HepG2 (cell line): ENCODE measurements around the gene NUDT22. TPM values are rescaled to one million over a fixed set of nuclear protein-coding genes. Genes with fewer than 3 reads are reported as not detected.

Source experiments
- FIP1L1 ChIP-seq: fragments of 200-400 bp; formaldehyde crosslinking; IDR thresholded peaks from 2 replicates; pipeline ENCODE4 v1.6.1; 2018; ENCODE audit warnings: low read depth, mild to moderate bottlenecking, low read length, moderate library complexity, borderline replicate concordance; ENCODE audit not compliant: insufficient read depth
- HNRNPL ChIP-seq: fragments of 200-400 bp; formaldehyde crosslinking; IDR thresholded peaks from 2 replicates; pipeline ENCODE4 v1.6.1; 2017; ENCODE audit warnings: mild to moderate bottlenecking, low read depth, low read length
- JARID2 ChIP-seq: sonication (generic); formaldehyde crosslinking; IDR thresholded peaks from 2 replicates; pipeline ENCODE4 v1.8.1; 2023; ENCODE audit warnings: missing genetic modification reagents, inconsistent platforms; ENCODE audit not compliant: insufficient replicate concordance
- MAZ ChIP-seq, 2 experiments: sonication (generic) in 1 of 2; formaldehyde crosslinking in 1 of 2; IDR thresholded peaks; 2 replicates each; pipeline versions ENCODE4 v1.5.0 to v1.6.1; 2012 to 2020; ENCODE audit warnings: low read depth in 2 of 2, mild to moderate bottlenecking in 2 of 2, borderline replicate concordance in 1 of 2, improper control_type of control experiment in 1 of 2, low read length in 1 of 2, missing genetic modification reagents in 1 of 2, moderate library complexity in 1 of 2
- NFKBIZ ChIP-seq: IDR thresholded peaks from 2 replicates; pipeline ENCODE4 v1.6.1; 2018; ENCODE audit warnings: missing genetic modification reagents, missing compliant biosample characterization
- POGK ChIP-seq: sonication (generic); formaldehyde crosslinking; conservative IDR thresholded peaks from 2 replicates; pipeline ENCODE4 v1.8.0; 2022; ENCODE audit warnings: mild to moderate bottlenecking, moderate library complexity, missing genetic modification reagents
- THAP7 ChIP-seq: sonication (generic); formaldehyde crosslinking; IDR thresholded peaks from 2 replicates; pipeline ENCODE4 v1.8.1; 2023; ENCODE audit warnings: mild to moderate bottlenecking, missing genetic modification reagents
- ZBTB44 ChIP-seq: sonication (generic); formaldehyde crosslinking; IDR thresholded peaks from 2 replicates; pipeline ENCODE4 v1.4.0; 2020; ENCODE audit warnings: missing genetic modification reagents
- ZEB1 ChIP-seq: IDR thresholded peaks from 2 replicates; pipeline ENCODE4 v1.6.1; 2012; ENCODE audit warnings: mild to moderate bottlenecking, low read depth, inconsistent platforms; ENCODE audit not compliant: insufficient replicate concordance
- ZFP36L2 ChIP-seq: sonication (generic); formaldehyde crosslinking; IDR thresholded peaks from 2 replicates; pipeline ENCODE4 v1.4.0; 2020; ENCODE audit warnings: missing genetic modification reagents
- ZNF124 ChIP-seq: sonication (generic); formaldehyde crosslinking; IDR thresholded peaks from 2 replicates; pipeline ENCODE4 v1.4.0; 2020; ENCODE audit warnings: missing genetic modification reagents
- ZNF234 ChIP-seq: sonication (generic); formaldehyde crosslinking; conservative IDR thresholded peaks from 2 replicates; pipeline ENCODE4 v1.5.1; 2020; ENCODE audit warnings: mild to moderate bottlenecking, missing genetic modification reagents
- ZNF343 ChIP-seq: sonication (generic); formaldehyde crosslinking; IDR thresholded peaks from 2 replicates; pipeline ENCODE4 v1.4.0; 2020; ENCODE audit warnings: mild to moderate bottlenecking, missing genetic modification reagents
- ZNF691 ChIP-seq: sonication (generic); formaldehyde crosslinking; IDR thresholded peaks from 2 replicates; pipeline ENCODE4 v1.4.0; 2020; ENCODE audit warnings: missing genetic modification reagents, low read depth, mild to moderate bottlenecking, borderline replicate concordance
- ZNF746 ChIP-seq: sonication (generic); formaldehyde crosslinking; IDR thresholded peaks from 2 replicates; pipeline ENCODE4 v1.8.0; 2022; ENCODE audit warnings: mild to moderate bottlenecking, missing genetic modification reagents
- polyA plus RNA-seq, 8 experiments: library from polyadenylated mRNA; depleted of rRNA in 3 of 8; stranded (reverse) in 7 of 8; unstranded in 1 of 8; fragments of >200 nt; fragmentation: Illumina TruSeq in 4 of 8; extraction: Trizol in 4 of 8; gene quantifications; 2 replicates each; pipeline versions ENCODE4 v1.2.1 to v1.2.3, GENCODE V29; 2011 to 2016; ENCODE audit warnings: low read depth in 4 of 8, missing spikeins in 1 of 8, mixed read lengths in 1 of 8; ENCODE audit not compliant: insufficient read depth in 1 of 8
- total RNA-seq, 5 experiments: library from RNA; depleted of rRNA; stranded (reverse); fragments of >200 nt; fragmentation: Illumina TruSeq; extraction: Trizol; gene quantifications; 2 replicates each; pipeline ENCODE4 v1.2.3, GENCODE V29; 2016; ENCODE audit warnings: low read depth in 1 of 5
- TF ChIP-seq, protein P1 (sequence below): IDR thresholded peaks from 2 replicates; pipeline ENCODE4 v1.6.1; 2016; ENCODE audit warnings: missing biosample characterization, missing genetic modification reagents, low read depth
- TF ChIP-seq, protein P2 (sequence below): sonication (generic); formaldehyde crosslinking; IDR thresholded peaks from 2 replicates; pipeline ENCODE4 v1.8.1; 2022; ENCODE audit warnings: mild to moderate bottlenecking, missing genetic modification reagents
- TF ChIP-seq, protein P3 (sequence below): IDR thresholded peaks from 2 replicates; pipeline ENCODE4 v1.6.1; 2016; ENCODE audit warnings: low read depth

The NUDT22 gene
- total and polyA plus RNA-seq, 2 of the 13 experiments (the other 11 are each of a cell fraction or from before 2014, with no cell fraction given) = 33.5 to 39.8 TPM

- no peak for TF ChIP-seq FIP1L1
- no peak for TF ChIP-seq ZFP36L2 (CRISPR knock-in tag)
- TF ChIP-seq, protein P1, sequence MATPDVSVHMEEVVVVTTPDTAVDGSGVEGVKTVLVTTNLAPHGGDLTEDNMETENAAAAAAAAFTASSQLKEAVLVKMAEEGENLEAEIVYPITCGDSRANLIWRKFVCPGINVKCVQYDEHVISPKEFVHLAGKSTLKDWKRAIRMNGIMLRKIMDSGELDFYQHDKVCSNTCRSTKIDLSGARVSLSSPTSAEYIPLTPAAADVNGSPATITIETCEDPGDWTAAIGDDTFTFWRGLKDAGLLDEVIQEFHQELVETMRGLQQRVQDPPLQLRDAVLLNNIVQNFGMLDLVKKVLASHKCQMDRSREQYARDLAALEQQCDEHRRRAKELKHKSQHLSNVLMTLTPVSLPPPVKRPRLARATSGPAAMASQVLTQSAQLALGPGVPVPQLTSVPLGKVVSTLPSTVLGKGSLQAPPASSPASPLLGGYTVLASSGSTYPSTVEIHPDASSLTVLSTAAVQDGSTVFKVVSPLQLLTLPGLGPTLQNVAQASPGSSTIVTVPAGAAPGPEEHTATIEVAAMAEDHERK (CRISPR knock-in tag) = no peak
- TF ChIP-seq, protein P2, sequence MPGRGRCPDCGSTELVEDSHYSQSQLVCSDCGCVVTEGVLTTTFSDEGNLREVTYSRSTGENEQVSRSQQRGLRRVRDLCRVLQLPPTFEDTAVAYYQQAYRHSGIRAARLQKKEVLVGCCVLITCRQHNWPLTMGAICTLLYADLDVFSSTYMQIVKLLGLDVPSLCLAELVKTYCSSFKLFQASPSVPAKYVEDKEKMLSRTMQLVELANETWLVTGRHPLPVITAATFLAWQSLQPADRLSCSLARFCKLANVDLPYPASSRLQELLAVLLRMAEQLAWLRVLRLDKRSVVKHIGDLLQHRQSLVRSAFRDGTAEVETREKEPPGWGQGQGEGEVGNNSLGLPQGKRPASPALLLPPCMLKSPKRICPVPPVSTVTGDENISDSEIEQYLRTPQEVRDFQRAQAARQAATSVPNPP (CRISPR knock-in tag) = no peak
- TF ChIP-seq ZNF746 (CRISPR knock-in tag) = no peak; the same call in 1 of the 2 replicates
- no peak for TF ChIP-seq NFKBIZ
- no peak for TF ChIP-seq POGK (CRISPR knock-in tag)
- no peak for TF ChIP-seq ZBTB44 (CRISPR knock-in tag)
- no peak; the same call in 1 of the 2 replicates for TF ChIP-seq ZNF343 (CRISPR knock-in tag)
- TF ChIP-seq THAP7 (CRISPR knock-in tag) = no peak
- no peak for TF ChIP-seq JARID2 (CRISPR knock-in tag)
- TF ChIP-seq MAZ (IDR thresholded peaks at IDR 0.05; ENCODE audit: borderline replicate concordance, low read depth, low read length) = no peak
- peak; percentile 36; the same call in 1 of the 2 replicates for TF ChIP-seq MAZ (CRISPR knock-in tag; IDR thresholded peaks at IDR 0.05; ENCODE audit: low read depth)
- peak; percentile 69; the same call in 1 of the 2 replicates for TF ChIP-seq HNRNPL
- no peak for TF ChIP-seq ZEB1
- TF ChIP-seq ZNF234 (CRISPR knock-in tag) = no peak
- TF ChIP-seq ZNF124 = no peak
- TF ChIP-seq, protein P3, sequence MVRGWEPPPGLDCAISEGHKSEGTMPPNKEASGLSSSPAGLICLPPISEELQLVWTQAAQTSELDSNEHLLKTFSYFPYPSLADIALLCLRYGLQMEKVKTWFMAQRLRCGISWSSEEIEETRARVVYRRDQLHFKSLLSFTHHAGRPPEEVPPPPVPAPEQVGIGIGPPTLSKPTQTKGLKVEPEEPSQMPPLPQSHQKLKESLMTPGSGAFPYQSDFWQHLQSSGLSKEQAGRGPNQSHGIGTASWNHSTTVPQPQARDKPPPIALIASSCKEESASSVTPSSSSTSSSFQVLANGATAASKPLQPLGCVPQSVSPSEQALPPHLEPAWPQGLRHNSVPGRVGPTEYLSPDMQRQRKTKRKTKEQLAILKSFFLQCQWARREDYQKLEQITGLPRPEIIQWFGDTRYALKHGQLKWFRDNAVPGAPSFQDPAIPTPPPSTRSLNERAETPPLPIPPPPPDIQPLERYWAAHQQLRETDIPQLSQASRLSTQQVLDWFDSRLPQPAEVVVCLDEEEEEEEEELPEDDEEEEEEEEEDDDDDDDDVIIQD (CRISPR knock-in tag) = no peak
- TF ChIP-seq ZNF691 (CRISPR knock-in tag) = peak; percentile 43; the same call in 1 of the 2 replicates
Observed at GRCh38 chr11:64245797-64246620, 19.9 kb downstream of the NUDT22 start (continued).
